NCI-H69 (cell line): ENCODE data around the gene ACVR1.
A peak's percentile ranks its signal among the peaks of the same experiment; 100 is the strongest.

Experiments used
- DNase-seq: peaks from one replicate; lab custom pipeline; 2025; lab: John Stamatoyannopoulos, UW

ACVR1 gene

GRCh38 chr2:157876066-157876785 is at the start of gene ACVR1:
ACVR1 (minus strand) TSS chr2:157876330; CDS start chr2:157799493, 76,837 bp downstream.
- peak; percentile 95 for DNase-seq

GRCh38 chr2:157925071-157925470 is 48.9 kb upstream of the ACVR1 start:
- no peak for DNase-seq

GRCh38 chr2:157923598-157924217 is 47.6 kb upstream of the ACVR1 start:
- DNase-seq: no peak

GRCh38 chr2:157922815-157923214 is 46.7 kb upstream of the ACVR1 start:
- DNase-seq: no peak

GRCh38 chr2:157922336-157922735 is 46.2 kb upstream of the ACVR1 start:
- DNase-seq: no peak

GRCh38 chr2:157920736-157921135 is 44.6 kb upstream of the ACVR1 start:
- DNase-seq: no peak

- DNase-seq: no peak
Measured at GRCh38 chr2:157919181-157919580, 43.1 kb upstream of the ACVR1 start.

GRCh38 chr2:157918319-157918718 is 42.2 kb upstream of the ACVR1 start:
- no peak for DNase-seq

- DNase-seq: peak; percentile 44
Measured at GRCh38 chr2:157911750-157912149, 35.6 kb upstream of the ACVR1 start.

- no peak for DNase-seq
Measured at GRCh38 chr2:157911246-157911645, 35.1 kb upstream of the ACVR1 start.

- no peak for DNase-seq
Measured at GRCh38 chr2:157905092-157905491, 29.0 kb upstream of the ACVR1 start.

- DNase-seq: no peak
Measured at GRCh38 chr2:157903626-157904025, 27.5 kb upstream of the ACVR1 start.

GRCh38 chr2:157903151-157903550 is 27.0 kb upstream of the ACVR1 start:
- peak; percentile 55 for DNase-seq

- no peak for DNase-seq
Measured at GRCh38 chr2:157902692-157903091, 26.6 kb upstream of the ACVR1 start.

GRCh38 chr2:157901325-157901724 is 25.2 kb upstream of the ACVR1 start:
- DNase-seq: no peak

GRCh38 chr2:157900684-157901083 is 24.6 kb upstream of the ACVR1 start:
- no peak for DNase-seq

GRCh38 chr2:157900203-157900602 is 24.1 kb upstream of the ACVR1 start:
- DNase-seq: no peak

GRCh38 chr2:157899125-157899839 is 23.2 kb upstream of the ACVR1 start:
- DNase-seq: no peak

- DNase-seq: peak; percentile 20
Measured at GRCh38 chr2:157898591-157898996, 22.5 kb upstream of the ACVR1 start.

- DNase-seq: no peak
Measured at GRCh38 chr2:157897106-157897971, 21.2 kb upstream of the ACVR1 start.

GRCh38 chr2:157895531-157895930 is 19.4 kb upstream of the ACVR1 start:
- no peak for DNase-seq
